HG02885 (cell line): ENCODE results near the gene MAGED4B.
"Not testable (repeated sequence)": the region's sequence is repeated elsewhere in the genome, so short reads cannot be mapped to it uniquely, and the experiment has no call there.

Source experiments
- ATAC-seq: cut with Tn5 transposase; IDR thresholded peaks from one replicate; pipeline ENCODE4 v1.9.1; 2021; ENCODE audit warnings: mild to moderate bottlenecking; ENCODE audit not compliant: unreplicated experiment, poor library complexity

Gene MAGED4B, protein sequence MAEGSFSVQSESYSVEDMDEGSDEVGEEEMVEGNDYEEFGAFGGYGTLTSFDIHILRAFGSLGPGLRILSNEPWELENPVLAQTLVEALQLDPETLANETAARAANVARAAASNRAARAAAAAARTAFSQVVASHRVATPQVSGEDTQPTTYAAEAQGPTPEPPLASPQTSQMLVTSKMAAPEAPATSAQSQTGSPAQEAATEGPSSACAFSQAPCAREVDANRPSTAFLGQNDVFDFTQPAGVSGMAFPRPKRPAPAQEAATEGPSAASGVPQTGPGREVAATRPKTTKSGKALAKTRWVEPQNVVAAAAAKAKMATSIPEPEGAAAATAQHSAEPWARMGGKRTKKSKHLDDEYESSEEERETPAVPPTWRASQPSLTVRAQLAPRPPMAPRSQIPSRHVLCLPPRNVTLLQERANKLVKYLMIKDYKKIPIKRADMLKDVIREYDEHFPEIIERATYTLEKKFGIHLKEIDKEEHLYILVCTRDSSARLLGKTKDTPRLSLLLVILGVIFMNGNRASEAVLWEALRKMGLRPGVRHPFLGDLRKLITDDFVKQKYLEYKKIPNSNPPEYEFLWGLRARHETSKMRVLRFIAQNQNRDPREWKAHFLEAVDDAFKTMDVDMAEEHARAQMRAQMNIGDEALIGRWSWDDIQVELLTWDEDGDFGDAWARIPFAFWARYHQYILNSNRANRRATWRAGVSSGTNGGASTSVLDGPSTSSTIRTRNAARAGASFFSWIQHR

DNA sequence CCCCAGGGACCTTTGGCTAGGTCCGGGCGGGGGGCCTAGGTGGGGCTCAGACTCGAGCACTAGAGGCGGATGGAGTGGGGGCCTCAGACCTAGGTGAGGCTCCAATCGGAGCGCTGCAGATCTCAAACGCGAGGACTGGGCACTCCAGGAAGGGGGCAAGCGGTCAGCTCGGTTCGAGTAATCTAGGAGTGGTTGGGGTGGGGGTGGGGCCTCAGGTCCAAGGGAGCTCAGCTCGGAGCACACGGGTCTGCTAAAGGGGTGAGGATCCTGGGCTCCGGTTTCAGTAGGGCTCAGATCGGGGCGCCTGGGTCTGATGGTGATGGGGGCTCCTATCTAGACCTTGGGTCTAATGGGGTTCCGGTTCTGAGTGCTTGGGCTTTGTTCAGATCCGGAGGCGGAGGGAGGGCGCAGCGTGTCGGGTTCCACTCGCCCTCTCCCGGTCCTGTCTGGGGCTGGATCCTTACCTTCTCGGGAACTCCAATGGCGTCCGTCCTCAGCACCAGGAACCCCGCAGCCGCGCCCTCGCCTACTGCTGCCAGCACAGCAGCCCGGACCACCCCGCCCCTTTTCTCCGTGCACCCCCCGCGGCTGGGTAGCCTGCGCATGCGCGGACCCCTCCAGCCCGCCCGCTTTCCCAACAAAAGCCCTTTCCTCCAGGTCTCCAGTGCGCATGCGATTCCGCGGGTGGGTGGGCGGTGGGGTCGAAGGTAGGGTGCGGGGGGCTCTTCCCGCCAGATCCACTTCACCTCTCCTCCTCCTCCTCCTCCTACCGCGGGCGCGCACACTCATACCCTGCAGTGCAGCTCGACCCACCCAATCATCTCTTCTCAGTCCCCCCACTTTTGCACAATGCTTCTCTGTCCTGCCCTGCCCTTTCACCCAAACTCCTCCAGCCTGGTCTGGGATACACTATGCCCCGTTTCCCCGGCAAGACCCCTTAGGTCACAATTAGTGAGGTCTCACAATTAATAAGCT lies at the start of gene MAGED4B:
MAGED4B (minus strand) TSS at position 518 of the 975 bp plus-strand sequence. CDS start 1,011 bp downstream, outside the sequence.
- ATAC-seq: not testable (repeated sequence)

DNA sequence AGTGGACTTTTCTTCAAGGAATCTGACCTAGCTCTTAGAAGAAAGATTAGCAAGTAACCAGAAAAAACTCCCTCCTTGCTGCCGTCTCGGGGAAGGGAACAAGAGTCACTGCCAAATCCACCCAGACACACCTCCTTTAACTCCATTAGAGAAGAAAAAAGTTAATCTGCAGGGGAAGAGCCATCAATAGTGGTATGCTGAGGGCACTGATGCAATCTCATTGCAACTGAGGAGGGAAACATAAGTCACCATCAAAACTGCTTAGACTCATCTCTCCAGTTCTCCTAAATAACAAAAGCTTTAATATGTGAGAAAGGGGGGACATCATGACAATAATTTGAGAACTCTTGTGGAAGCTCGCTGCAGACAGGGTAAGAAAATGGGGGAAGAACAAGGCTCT lies 49.3 kb upstream of the MAGED4B start:
- ATAC-seq: no peak

DNA sequence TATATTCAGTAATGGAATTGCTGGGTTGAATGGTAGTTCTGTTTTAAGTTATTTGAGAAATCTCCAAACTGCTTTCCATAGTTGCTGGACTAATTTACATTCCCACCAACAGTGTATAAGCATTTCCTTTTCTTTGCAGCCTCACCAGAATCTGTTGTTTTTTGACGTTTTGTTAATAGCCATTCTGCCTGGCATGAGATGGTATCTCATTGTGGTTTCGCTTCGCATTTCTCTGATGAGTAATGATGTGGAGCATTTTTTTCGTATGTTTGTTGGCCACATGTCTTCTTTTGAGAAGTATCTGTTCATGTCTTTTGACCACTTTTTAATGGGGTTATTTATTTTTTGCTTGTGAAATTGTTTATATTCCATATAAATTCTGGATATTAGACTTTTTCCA lies 13.6 kb upstream of the MAGED4B start:
- no peak for ATAC-seq

DNA sequence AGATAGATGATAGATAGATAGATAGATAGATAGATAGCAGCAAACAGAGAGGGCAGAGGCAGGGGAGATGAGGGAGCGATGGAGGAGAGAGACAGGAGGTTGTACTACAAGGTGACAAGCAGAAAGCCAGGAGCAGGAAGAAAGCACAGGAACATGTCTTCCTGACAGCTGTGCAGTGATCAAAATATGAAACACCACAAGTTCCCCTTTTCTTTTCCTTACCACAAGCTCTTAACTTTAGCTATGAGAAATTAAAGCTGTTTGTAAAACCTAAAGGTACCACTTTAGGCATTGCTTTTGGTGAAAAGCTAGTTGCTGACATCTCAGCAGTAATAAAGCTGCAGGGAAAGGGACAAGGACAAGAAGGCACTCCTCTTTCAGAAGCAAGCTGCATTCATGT lies 9.1 kb upstream of the MAGED4B start:
- ATAC-seq: no peak

DNA sequence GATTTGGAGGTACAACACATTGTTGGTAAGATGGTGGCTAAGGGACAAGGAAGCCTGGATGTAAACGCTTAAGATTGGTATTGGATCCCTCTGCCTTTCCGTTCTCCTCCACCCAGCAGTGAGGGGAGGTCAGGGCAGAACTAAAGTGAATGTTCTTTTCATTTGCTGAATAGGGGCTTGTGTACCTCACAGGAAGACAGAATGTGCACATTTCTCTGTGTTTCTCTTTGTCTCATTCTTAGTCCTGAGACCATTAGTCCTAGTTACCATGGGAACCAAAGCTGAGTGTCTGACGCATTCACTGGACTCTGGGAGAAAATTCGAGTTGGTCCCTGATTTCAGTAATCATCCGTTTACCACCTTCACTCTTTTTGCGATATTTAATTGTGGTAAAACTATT lies 26.7 kb downstream of the MAGED4B start:
- ATAC-seq: not testable (repeated sequence)

DNA sequence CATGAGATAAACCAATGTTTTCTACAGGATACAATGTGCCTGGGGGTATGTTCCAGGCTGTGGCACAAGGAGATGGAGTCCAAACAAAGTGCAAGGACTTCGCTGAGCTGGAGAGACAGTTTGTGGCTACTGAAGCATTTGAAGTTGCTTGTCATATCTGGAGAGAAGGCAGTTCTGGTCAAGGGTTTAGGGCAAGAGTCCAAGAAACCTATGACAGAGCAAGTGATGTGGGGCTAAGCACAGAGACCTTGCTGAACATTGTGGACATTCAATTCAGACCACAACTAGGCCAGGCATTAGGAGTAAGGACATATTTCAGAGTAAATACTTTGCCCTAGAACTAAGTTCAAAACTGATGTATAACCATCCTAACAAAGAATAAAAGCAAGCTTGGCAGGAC lies 34.8 kb downstream of the MAGED4B start:
- no peak for ATAC-seq

DNA sequence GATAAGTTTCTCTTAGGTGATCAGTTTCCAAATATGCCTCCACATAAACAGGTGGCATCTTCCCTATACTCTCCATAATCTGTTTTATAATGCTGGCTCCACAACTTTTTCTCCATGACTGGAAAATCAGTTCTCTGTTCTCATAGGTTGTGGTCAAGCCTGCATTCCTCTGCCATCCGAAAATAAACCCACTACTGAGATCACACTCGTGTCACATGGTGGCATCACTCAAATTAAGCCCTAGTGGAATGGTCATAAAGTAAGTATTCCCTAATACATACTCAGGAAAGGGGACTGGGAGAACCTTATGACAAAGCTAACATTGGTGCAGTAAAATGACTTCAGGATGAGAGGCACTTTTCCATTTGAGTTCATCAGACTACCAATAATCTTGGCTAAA lies 37.6 kb downstream of the MAGED4B start:
- ATAC-seq: no peak

DNA sequence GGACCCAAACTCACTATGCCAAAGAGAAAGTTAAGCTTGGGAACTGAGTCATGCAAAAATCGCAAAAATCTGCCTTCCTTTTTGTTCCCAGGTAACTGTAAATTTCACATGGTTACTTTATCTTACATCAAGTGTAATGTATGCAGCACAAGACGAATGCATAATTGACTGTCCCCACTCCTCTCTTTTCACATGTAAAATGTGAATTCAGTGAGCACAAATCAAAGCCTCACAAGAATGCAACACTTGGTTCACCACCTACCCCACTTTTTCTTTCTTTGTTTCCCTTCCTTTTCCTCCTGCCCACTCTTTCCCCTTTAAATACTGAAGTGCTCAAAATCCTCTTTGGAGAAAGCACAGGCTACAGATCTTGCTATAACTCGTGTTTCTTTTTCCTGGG lies 53.2 kb downstream of the MAGED4B start:
- no peak for ATAC-seq
